ENCODE results near the gene RBM42.
"Not testable (repeated sequence)": the region's sequence is repeated elsewhere in the genome, so short reads cannot be mapped to it uniquely, and the experiment has no call there.

Gene RBM42

DNA sequence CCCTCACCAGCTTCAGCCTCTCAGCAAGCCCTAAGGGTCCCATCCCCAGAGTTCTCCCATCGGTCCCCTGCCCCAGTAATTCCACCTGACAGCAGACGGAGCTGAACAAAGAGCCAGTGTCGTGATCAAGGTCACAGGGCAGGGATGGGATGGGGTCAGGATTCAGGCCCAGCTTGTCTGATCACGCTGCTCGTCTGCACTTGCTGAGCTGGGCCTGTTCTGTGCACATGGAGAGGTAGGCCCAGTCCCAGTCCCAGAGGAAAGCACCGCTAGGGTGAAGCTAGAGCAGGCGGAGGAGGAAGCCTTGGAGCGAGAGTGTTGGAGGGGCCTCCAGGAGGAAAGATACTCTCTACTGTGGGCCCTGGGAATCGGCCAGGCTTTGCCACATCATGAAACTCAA, 7.1 kb upstream of the RBM42 start:
- no peak for DNase-seq

DNA sequence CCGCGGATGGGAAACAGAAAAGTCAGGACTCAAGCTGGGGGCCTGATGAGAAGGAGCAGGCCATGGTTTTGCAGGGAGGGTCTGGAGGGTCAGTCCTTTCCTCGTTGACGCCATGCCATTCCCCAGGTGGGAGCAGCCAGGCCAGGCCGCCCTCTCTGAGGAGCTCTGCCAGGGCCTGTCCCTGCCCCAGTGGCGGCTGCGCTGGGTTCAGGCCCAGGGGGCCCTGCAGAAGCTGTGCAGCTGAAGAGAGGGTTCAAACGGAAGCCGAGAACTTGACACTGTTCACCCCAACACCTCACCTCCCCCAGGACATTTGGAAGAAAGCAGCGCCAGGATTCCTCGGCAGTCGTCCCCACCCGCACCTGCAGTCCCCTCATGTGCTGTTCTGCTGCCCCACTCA, 6.1 kb upstream of the RBM42 start:
- no peak for DNase-seq

DNA sequence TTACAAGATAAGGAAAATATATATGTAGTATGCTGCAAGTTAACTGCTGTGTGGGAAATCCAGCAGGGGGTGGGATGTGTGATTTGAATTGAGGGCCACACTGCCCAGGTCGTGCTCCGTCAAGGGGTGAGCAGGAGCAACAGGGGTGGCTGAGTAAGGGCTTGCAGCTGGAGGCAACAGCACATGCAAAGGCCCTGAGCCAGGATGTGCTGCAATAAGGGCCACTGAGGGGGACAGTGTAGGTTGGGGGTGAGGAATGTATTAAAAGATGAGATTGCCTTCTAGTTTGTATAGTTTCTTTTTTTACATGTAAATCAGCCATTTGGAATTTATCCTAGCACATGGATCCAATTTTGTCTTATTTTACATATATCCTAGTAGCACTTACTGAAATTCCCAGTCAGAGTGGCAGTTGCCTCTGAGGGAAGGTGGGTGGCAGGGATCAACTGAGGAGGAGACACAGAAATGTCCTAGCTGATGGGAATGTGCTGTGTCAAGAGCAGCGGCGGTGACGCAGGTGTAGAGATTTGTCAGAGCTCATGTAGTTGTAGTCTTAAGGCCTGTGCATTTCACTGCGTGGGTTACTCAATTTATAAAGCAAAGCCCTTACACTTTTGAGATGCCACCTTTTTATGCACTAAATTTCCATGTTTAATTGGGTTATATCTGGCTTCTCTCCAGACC, 5.4 kb upstream of the RBM42 start:
- no peak for DNase-seq

DNA sequence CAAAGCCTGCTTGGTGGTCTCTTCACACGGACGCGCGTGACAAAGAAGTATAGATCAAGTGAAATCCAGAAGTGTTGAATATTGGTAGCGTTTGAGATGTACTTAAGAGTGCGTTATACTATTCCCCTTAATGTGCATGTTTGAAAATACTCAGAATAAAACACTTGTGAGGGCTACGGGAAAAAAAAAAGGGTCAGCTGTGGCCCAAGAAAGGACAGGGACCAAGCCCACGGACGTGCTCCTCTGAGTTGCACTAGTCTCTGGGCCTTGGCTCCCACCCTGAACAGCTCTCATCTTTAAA, 622 bp upstream of the RBM42 start:
- no peak for DNase-seq

DNA sequence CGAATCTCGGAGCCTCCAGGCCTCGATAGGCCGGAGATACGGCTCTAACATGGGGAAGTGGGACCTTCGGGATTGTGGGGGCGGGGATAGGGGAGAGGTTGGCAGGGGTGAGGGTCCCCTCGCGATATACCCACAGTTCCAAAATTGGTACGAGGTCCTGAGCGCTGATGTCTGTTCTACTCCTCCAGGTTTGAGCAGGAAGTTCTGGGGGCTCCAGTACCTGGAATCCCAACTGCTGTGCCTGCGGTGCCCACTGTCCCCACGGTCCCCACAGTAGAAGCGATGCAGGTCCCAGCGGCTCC, 447 bp downstream of the RBM42 start:
- DNase-seq, result no peak

DNA sequence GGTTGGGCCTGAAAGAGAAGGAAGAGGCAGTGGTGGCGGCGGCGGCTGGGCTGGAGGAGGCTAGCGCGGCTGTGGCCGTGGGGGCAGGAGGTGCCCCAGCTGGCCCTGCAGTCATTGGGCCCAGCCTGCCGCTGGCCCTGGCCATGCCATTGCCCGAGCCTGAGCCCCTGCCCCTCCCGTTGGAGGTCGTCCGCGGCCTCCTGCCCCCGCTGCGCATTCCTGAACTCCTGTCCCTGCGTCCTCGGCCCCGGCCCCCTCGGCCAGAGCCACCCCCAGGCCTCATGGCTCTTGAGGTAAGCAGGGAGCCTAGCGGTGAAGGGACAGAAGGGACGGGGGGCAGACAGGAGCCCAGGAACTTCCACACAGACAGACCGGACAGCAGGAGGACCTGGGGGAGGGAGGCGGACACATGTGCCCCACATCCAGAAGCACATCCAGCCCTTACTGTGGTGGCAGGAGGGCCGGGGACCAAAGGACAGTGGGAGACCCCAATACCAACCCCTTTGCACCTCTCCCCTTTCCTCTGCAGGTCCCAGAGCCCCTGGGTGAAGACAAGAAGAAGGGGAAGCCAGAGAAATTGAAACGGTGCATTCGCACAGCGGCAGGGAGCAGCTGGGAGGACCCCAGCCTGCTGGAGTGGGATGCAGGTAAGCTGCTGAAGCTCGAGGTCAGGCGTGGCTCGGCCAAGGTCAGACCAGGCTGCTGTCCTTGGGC, 5.0 kb downstream of the RBM42 start:
- no peak for DNase-seq

DNA sequence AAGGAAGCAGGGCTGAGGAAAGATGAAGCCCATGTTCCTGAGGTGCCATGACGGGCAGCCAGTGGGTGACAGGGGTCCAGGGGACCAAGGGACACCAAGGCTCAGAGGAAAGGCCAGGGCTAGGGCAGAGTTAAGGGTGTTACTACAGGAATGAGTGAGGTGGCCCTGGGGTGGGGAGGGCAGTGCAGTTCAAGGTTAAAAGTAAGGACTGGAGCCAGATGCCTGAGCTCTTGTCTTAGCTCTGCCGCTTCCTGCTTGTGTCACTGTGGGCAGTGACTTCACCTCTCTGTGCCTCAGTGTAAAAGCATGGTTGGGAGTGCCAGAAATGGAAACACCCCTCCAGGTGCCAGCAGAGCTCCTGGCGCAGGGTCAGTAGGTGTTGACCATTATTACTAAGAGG, 7.8 kb downstream of the RBM42 start:
- DNase-seq, result no peak

DNA sequence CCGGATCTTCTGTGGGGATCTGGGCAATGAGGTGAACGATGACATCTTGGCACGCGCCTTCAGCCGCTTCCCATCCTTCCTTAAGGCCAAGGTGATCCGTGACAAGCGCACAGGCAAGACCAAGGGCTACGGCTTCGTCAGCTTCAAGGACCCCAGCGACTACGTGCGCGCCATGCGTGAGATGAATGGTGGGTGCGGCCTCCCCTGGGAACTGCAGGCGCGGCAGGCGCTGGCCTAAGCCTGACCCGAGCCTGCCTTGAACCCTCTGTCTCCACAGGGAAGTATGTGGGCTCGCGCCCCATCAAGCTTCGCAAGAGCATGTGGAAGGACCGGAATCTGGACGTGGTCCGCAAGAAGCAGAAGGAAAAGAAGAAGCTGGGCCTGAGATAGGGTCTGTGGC, 8.3 kb downstream of the RBM42 start:
- DNase-seq, result no peak

DNA sequence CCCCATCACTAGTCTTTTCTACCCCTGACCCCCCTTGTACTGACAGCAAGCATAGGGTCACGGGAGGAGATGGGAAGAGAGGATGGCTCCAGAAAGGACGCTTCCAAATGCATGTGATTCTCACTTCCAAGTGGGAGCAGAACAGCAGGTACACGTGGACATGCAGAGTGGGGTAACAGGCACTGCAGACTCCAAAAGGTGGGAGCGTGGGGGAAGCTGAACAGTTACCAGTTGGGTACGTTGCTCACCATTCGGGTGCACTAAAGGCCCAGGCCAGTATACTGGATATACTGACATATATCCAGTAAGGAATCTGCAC, 10.4 kb downstream of the RBM42 start:
- no peak for DNase-seq

DNA sequence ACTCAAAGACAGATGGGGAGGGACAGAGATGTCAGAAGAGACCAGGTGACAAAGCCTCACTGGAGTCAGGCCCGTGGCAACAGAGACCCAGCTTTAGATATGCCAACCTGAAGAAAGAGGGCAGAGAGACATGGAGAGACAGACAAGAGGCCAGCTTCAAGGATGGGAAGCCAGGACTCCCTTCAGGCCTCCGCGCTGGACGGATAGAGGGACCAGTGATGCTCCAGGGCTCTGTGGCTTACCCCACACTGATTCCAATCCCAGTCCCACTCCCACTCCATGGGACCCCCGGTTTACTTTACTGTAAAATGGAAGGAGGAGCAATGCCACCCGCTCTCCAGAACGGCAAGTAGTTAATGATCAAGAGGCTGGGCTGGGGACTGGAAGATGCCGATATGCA, 11.0 kb downstream of the RBM42 start:
- no peak for DNase-seq

DNA sequence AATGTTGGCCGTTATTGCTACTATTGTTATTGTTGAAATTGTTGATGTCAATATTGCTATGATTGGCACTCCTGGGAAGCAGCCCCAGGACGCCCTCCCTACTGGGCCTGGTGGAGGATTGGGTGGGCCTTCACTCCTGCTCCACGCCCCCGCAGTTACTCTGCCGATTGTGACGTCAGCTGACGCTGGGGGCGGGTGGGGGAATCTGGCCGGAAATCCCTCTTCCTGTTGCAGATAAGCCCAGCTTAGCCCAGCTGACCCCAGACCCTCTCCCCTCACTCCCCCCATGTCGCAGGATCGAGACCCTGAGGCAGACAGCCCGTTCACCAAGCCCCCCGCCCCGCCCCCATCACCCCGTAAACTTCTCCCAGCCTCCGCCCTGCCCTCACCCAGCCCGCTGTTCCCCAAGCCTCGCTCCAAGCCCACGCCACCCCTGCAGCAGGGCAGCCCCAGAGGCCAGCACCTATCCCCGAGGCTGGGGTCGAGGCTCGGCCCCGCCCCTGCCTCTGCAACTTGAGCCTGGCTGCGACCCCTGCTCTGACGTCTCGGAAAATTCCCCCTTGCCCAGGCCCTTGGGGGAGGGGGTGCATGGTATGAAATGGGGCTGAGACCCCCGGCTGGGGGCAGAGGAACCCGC, 12.8 kb downstream of the RBM42 start, which contains the start of gene ETV2:
TSS of gene ETV2 (plus strand) at position 231 of the 637 bp plus-strand sequence. CDS start 716 bp downstream, outside the sequence.
- DNase-seq, result peak; percentile 69

DNA sequence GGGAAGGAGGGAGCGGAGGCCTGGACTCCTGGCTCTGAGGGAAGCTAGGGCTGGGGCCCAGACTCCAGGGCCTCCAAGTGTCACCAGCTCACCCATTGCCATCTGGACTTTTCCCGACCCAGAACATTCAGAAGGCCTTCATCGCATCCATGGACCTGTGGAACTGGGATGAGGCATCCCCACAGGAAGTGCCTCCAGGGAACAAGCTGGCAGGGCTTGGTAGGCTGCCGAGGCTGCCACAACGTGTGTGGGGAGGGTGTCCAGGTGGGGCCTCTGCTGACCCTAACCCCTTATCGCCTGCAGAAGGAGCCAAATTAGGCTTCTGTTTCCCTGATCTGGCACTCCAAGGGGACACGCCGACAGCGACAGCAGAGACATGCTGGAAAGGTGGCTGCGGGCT, 13.5 kb downstream of the RBM42 start:
- no peak for DNase-seq

DNA sequence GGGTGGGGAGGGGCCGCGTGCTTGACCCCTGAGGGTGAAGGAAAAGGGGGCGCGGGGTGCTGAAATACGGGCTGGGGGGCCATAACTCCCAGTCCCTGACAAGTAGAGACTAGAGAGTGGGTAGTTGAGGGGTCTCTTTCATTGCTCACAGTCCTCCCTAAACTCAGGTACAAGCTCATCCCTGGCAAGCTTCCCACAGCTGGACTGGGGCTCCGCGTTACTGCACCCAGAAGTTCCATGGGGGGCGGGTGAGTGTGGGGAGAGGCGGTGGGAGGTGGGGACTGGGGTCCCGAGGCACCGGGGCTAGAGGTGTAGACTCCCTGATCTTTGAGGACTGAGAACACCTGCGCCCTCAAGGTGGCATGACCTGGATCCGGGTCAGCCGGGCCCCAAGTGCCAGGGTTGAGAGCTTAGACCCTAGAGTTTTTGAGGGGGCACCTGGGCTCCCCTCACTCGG, 14.0 kb downstream of the RBM42 start:
- no peak for DNase-seq

DNA sequence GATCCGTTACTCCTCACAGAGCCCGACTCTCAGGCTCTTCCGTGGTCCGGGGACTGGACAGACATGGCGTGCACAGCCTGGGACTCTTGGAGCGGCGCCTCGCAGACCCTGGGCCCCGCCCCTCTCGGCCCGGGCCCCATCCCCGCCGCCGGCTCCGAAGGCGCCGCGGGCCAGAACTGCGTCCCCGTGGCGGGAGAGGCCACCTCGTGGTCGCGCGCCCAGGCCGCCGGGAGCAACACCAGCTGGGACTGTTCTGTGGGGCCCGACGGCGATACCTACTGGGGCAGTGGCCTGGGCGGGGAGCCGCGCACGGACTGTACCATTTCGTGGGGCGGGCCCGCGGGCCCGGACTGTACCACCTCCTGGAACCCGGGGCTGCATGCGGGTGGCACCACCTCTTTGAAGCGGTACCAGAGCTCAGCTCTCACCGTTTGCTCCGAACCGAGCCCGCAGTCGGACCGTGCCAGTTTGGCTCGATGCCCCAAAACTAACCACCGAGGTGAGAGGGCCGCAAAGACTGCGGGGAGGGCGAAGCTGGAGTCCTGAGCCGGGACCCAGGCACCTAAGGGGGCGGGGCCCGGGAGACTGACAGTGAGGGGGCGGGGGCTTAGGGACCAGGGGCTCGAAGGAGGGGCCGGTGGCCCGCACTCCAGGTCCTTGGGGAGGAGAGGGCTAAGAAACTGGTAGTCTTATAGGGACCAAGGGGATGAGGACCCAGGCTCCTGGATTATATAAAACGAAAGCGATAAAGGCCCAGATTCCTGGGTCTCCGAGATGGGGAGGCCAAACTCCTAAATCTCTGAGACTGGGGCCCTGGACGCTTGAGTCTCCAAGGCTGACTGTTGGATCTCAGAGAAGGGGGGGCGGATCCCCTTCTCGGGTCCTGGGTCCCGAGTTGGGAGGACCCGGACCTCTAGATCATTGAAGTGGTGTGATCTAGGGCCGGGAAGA, 14.7 kb downstream of the RBM42 start:
- peak; percentile 95 for DNase-seq

DNA sequence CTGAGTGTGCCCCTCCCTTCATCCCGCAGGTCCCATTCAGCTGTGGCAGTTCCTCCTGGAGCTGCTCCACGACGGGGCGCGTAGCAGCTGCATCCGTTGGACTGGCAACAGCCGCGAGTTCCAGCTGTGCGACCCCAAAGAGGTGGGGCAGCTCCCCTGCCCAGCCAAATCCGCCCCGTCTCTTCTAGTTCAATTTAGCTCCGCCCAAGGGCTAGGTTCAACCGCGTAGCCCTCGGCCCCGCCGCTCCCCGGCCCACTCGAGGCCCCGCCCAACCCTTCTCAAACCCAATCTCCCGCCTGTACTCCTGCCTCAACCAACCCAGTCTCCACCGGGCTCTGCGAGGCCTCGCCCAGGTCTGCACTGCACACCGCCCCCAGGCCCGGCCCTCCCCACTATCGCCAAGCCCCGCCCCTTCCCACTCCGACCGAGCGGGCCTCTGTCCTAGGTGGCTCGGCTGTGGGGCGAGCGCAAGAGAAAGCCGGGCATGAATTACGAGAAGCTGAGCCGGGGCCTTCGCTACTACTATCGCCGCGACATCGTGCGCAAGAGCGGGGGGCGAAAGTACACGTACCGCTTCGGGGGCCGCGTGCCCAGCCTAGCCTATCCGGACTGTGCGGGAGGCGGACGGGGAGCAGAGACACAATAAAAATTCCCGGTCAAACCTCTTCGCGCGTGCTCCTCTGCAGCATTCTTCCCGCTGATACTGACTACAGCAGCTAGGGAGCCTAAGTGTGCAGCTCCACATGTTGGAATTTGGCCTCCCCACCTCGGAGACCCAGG, 15.6 kb downstream of the RBM42 start:
- DNase-seq, result peak; percentile 99

DNA sequence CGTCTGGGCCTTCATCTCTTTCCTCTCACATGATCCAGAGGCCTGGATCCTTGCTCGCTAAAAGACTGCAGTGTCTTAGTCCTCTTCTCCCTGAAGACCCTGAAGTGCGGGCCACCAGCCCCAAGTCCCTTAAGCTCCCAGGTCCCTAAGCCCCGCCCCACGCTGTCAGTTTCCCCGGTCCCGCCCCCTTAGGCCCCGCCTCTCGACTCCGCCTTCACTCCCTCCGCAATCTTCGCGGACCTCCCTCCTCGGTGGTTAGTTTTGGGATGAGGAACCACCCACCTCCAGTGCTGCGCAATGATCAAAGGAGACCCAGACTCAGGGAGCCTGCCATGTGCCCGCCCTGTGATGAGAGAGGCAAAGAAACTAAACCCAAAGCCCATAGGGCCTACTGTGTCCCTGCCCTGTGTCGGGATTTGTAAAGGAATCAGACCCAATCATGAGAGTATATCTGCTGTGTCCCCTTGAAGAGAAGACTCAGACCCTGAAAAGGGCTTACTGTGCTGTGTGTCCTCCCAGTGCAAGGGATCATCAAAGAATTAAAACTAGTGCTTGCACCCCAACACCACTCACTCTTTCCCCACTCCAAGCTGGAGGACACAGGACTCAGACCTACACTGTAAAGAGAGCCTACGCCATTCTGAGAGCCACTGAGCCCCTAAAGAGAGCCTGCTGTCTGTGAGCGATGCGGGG, 16.3 kb downstream of the RBM42 start:
- peak; percentile 96 for DNase-seq

DNA sequence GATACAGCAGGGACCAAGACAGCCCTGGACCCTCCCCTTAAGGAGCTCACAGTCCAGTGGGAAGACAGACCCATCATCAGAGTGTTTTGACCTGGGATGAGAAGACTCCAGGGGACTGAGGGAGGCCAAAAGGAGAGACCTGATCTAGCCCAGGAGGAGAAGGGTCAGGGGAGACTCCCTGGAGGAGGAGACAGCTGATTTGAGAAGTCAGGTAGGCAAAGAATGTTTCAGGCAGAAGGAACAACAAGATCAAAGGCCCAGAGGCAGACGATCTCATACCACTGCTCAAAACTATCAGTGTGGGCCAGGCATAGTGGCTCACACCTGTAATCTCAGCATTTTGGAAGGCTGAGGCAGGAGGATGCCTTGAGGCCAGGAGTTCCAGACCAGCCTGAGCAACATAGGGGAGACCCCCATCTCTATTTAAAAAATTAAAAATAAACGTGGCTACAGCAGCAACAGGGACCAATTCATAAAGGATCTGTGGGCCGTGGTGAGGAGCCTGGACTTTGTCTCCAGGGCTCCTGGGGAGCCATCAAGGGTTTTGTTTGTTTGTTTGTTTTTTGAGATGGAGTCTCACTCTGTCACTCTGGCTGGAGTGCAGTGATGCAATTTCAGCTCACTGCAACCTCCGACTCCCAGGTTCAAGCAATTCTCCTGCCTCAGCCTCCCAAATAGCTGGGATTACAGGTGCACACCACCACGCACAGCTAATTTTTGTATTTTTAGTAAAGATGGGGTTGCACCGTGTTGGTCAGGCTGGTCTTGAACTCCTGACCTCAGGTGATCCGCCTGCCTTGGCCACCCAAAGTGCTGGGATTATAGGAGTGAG, 17.1 kb downstream of the RBM42 start:
- no peak for DNase-seq

DNA sequence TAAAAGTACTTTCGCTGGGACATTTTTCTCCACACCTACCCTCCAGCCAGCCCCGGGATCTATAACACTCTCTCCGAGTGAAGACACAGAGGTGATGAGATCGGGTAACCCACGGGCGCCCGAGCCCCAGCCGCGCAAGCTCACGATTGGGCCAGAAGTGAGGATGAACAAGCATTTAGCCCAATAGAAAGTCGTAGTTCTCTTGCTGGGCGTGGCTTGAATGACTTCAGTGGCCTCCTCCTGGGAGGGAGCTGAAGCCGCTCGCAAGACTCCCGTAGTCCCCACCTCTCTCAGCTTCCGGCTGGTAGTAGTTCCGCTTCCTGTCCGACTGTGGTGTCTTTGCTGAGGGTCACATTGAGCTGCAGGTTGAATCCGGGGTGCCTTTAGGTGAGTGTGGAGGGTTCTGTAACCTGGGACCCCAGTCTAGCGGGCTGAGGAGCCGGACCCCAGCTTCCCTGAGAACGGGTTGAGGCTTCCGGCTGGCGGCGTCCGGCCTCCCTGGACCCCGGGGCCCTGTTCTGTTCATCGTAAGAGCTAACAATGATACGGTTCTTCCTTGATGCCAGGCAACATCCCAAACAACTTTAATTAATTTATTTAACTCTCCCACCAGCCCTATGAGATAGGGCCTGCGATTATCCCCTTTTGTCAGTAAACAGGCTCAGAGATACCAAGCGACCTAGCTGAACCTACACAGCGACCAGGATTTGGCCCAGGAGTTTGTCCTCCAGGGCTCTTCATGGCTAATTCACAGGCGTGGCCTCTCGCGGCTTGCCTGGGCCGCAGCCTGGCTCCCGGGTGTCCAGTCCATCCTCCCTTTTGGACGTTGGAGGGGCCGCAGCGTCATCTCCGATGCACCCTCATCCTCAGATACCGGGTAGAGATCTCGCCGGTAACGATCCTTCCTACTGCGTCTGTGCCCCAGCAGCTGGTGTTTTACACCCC, 19.5 kb downstream of the RBM42 start, which contains the start of gene COX6B1:
TSS of gene COX6B1 (plus strand) at position 307 of the 945 bp plus-strand sequence. CDS start 2,921 bp downstream, outside the sequence.
- peak; percentile 99 for DNase-seq

DNA sequence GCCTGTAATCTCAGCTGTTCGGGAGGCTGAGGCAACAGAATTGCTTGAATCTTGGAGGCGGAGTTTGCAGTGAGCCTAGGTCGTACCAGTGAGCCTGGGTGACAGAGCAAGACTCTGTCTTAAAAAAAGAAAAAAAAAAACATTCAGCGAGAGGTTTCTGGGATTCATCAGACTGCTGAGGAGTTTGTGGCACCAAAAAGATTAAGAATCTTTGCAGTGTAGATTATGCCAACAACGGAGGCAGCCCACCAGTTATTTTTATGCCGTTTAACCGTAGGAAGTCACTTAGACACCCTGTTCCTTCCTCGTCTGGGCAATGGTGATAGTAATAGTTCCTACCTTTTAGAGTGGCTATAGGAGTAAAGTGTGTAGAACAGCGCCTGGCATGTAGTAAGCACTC, 21.7 kb downstream of the RBM42 start:
- no peak for DNase-seq

DNA sequence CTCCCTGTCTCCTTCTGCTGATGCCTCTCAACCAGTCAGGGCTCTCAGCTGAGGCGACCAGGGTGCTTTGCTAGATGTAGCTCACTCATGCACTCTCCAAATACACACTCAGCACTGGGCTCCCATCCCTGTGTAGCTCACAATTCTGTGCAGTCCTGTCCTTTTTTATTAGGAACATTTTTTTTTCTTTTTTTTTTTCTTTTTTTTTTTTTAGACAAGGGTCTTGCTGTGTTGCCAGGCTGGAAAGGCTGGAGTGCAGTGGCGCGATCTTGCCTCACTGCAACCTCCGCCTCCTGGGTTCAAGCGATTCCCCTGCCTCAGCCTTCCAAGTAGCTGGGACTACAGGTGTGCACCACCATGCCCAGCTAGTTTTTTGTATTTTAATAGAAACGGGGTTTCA, 26.0 kb downstream of the RBM42 start:
- DNase-seq, result not testable (repeated sequence)

All from OCI-M1 (cell line).